Stimulated activated CD4-positive, alpha-beta T cell treated with anti-CD3 and anti-CD28 coated beads, Interleukin-4, amount 100 ng/mL, for 4 hours (primary cell): ENCODE data around the gene AHCTF1.
A peak's percentile ranks its signal among the peaks of the same experiment; 100 is the strongest.

Experiments used
- DNase-seq, 2 experiments: peaks; one replicate each; pipeline ENCODE4 v3.0.0-alpha.2; 2020

AHCTF1 gene

GRCh38 chr1:246931549-246932365, at the start of gene AHCTF1:
AHCTF1 (minus strand) TSS chr1:246931948; CDS start chr1:246918370, 13,578 bp downstream.
- peak; percentile 89 to 95 for DNase-seq

- DNase-seq = no peak
These were observed 47.0 kb upstream of the AHCTF1 start for GRCh38 chr1:246978785-246979184.

- DNase-seq = no peak
These were observed 46.5 kb upstream of the AHCTF1 start for GRCh38 chr1:246978281-246978680.

- DNase-seq = no peak
These were observed 40.2 kb upstream of the AHCTF1 start for GRCh38 chr1:246971969-246972368.

- DNase-seq = peak; percentile 8 to 46
These were observed 39.5 kb upstream of the AHCTF1 start for GRCh38 chr1:246971090-246971721.

GRCh38 chr1:246969621-246970020, 37.9 kb upstream of the AHCTF1 start:
- no peak for DNase-seq

- no peak for DNase-seq
These were observed 34.8 kb upstream of the AHCTF1 start for GRCh38 chr1:246966502-246966901.

GRCh38 chr1:246959944-246960693, 28.4 kb upstream of the AHCTF1 start:
- no peak for DNase-seq

- DNase-seq = no peak
These were observed 22.4 kb upstream of the AHCTF1 start for GRCh38 chr1:246954126-246954525.

- no peak for DNase-seq
These were observed 19.7 kb upstream of the AHCTF1 start for GRCh38 chr1:246951413-246951812.

GRCh38 chr1:246949956-246950355, 18.2 kb upstream of the AHCTF1 start:
- DNase-seq = no peak

GRCh38 chr1:246947255-246947654, 15.5 kb upstream of the AHCTF1 start:
- DNase-seq = no peak

- DNase-seq = no peak
These were observed 14.6 kb upstream of the AHCTF1 start for GRCh38 chr1:246946366-246946765.

- no peak for DNase-seq
These were observed 3.0 kb upstream of the AHCTF1 start for GRCh38 chr1:246934765-246935164.

GRCh38 chr1:246933893-246934292, 2.1 kb upstream of the AHCTF1 start:
- DNase-seq = no peak

GRCh38 chr1:246932366-246932700, 585 bp upstream of the AHCTF1 start:
- no peak for DNase-seq

GRCh38 chr1:246930830-246931548, 759 bp downstream of the AHCTF1 start:
- peak in 1 of 2 experiments; percentile 32 for DNase-seq

GRCh38 chr1:246925997-246926626, 5.6 kb downstream of the AHCTF1 start:
- no peak for DNase-seq

- DNase-seq = no peak
These were observed 7.8 kb downstream of the AHCTF1 start for GRCh38 chr1:246923900-246924299.

GRCh38 chr1:246923482-246923881, 8.3 kb downstream of the AHCTF1 start:
- no peak for DNase-seq

GRCh38 chr1:246921481-246921880, 10.3 kb downstream of the AHCTF1 start:
- DNase-seq = no peak

- no peak for DNase-seq
These were observed 11.8 kb downstream of the AHCTF1 start for GRCh38 chr1:246919902-246920301.
